ENCODE data around the gene HOXB5. TPM values are rescaled to one million over a fixed set of nuclear protein-coding genes. Genes with fewer than 3 reads are reported as not detected.
A peak's percentile ranks its signal among the peaks of the same experiment; 100 is the strongest.

Gene HOXB5
- total RNA-seq, 6 donors from 2014 or later, result 0.39 to 5.0 (median 1.5) TPM

DNA sequence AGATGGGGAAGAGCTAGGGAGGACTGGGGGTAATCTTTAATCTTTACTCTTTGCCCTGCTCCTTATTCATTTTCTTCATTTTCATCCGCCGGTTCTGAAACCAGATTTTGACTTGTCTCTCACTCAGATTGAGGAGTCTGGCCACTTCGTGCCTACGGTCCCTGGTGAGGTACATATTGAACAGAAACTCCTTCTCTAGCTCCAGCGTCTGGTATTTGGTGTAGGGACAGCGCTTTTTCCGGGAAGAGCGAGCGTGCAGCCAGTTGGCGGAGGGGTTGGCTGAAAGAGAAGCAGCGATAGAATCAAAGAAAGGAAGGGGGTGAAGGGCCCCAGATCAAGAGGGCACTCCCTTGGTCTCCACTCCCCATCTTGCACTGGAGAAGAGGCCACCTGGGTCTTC, 29.3 kb upstream of the HOXB5 start:
- Histone ChIP-seq H3K4me3 (no peak overlapping the region), H3K9me3 (no peaks in the 10 kb centered on the region), H3K4me1 (peaks cover 24 to 37% (median 27%) of the 10 kb centered on the region in 4 donors), H3K36me3 (no peaks in the 10 kb centered on the region), H3K27me3 (peaks cover 6 to 90% (median 59%) of the 10 kb centered on the region in 4 donors), H3K27ac (no peak overlapping the region)
- ATAC-seq (ENCODE audit: low FRiP score in 2 of 2) (no peak), DNase-seq (no peak)
- WGBS, 2 donors, result 39 to 49% methylated on average over 11 of the region's 11 CpGs
- TF ChIP-seq EP300 (IDR thresholded peaks at IDR 0.05), result no peak
- TF ChIP-seq POLR2A (IDR thresholded peaks at IDR 0.05), result no peak
- TF ChIP-seq, protein P1, sequence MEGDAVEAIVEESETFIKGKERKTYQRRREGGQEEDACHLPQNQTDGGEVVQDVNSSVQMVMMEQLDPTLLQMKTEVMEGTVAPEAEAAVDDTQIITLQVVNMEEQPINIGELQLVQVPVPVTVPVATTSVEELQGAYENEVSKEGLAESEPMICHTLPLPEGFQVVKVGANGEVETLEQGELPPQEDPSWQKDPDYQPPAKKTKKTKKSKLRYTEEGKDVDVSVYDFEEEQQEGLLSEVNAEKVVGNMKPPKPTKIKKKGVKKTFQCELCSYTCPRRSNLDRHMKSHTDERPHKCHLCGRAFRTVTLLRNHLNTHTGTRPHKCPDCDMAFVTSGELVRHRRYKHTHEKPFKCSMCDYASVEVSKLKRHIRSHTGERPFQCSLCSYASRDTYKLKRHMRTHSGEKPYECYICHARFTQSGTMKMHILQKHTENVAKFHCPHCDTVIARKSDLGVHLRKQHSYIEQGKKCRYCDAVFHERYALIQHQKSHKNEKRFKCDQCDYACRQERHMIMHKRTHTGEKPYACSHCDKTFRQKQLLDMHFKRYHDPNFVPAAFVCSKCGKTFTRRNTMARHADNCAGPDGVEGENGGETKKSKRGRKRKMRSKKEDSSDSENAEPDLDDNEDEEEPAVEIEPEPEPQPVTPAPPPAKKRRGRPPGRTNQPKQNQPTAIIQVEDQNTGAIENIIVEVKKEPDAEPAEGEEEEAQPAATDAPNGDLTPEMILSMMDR (IDR thresholded peaks at IDR 0.05), result no peak
- TF ChIP-seq POLR2AphosphoS5 (IDR thresholded peaks at IDR 0.05), result no peak

DNA sequence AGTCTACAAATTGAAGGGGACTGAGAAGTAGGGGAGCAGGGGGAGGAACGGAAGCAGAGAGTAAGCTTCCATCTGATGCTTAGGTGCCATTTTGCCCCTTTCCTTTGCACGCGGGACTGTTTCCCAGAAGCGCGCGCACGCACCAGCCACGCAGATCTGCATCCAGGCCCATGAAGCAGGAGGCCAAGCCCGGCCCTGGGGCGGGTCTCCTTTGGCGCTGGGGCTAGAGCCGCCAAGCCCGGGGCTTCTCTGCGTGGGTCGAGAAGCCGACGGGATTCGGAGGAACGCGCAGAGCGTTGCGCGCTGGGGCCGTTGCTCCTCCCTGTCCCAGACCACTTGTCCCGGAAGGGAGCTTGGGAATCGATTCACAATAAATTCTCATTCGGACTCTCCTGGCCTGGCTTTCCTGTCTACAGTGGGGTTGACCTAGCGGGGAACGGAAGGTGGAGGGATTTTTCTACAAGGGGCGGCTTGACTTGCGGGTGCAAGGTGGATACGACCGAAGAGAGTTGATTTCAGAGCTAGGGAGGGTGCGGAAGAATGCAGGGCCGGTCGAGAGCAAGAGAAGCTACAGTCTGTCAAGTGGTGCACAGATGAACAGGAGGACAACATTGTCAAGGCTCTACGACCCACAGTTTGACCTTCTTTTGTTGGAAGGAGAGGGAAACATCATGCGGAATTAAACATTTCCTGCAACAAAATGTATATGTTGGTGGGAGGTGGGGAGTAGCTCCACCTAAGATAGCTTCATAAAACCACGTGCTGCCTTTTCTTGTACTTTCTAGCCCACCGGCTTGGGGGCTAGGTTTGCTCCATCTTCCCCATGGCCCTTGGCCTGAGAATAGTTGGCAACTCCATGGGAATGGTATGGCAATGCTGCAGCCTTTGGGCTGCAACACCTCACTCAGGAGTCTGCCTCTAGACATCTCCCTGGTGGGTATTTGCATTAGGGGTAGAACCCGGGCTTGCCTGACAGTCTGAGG, 28.1 kb upstream of the HOXB5 start:
- WGBS, 2 donors, result 40 to 42% methylated on average over 38 to 40 of the region's 41 CpGs
- H3K4me3 ChIP-seq, result no peak overlapping the region
- TF ChIP-seq, protein P1 (IDR thresholded peaks at IDR 0.05), result no peak
- TF ChIP-seq POLR2A (IDR thresholded peaks at IDR 0.05) (no peak), POLR2AphosphoS5 (IDR thresholded peaks at IDR 0.05) (no peak), EP300 (IDR thresholded peaks at IDR 0.05) (no peak)
- no peaks in the 10 kb centered on the region for H3K36me3 ChIP-seq
- peaks cover 6 to 90% (median 54%) of the 10 kb centered on the region in 4 donors for H3K27me3 ChIP-seq
- H3K4me1 ChIP-seq, result peaks cover 21 to 36% (median 24%) of the 10 kb centered on the region in 4 donors
- ATAC-seq (ENCODE audit: low FRiP score in 2 of 2) (no peak), DNase-seq (peak in 1 of 2 donors; percentile 70)
- H3K9me3 ChIP-seq, result no peaks in the 10 kb centered on the region
- H3K27ac ChIP-seq, result no peak overlapping the region

DNA sequence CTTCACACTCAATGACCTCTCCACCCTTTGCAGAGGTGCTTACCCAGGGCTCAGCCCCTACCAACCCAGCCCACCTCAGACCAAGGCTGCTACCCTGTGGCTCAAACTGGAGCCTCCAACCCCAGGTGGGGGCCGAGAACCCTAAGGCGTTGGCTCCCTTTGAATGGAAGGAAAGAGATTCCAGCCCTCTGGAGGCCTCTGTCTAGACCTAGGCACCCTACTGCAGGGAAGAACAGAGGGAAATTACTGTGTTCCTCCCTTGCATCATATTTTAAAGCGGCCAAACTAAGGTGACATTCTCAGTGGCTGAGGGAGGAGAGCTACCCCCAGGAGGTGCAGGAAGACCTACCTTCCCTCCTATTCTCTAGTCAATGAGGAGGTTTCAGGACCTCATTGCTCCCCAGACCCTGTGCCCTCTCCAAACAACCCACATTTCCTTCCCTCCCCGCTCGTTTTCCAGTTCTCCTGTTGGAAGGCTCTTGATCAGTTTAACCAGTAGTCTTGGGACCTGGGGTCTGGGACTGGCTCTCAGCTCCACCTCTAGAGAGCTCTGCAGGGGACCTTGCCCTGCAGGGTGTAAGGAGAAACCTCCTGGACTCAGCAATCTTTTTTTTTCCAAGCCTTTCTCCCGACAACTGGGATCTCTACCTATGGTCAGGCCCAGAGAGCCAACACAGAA, 27.0 kb upstream of the HOXB5 start:
- ATAC-seq (ENCODE audit: low FRiP score in 2 of 2) (no peak), DNase-seq (no peak)
- TF ChIP-seq, protein P1 (IDR thresholded peaks at IDR 0.05), result no peak
- TF ChIP-seq POLR2AphosphoS5 (IDR thresholded peaks at IDR 0.05) (no peak), POLR2A (IDR thresholded peaks at IDR 0.05) (no peak), EP300 (IDR thresholded peaks at IDR 0.05) (no peak)
- no peak overlapping the region for H3K4me3 ChIP-seq
- no peak overlapping the region for H3K27ac ChIP-seq
- no peaks in the 10 kb centered on the region for H3K36me3 ChIP-seq
- 47 to 57% methylated on average over 6 of the region's 6 CpGs for WGBS, 2 donors
- H3K27me3 ChIP-seq, result peaks cover 3 to 90% (median 50%) of the 10 kb centered on the region in 4 donors
- H3K9me3 ChIP-seq, result no peaks in the 10 kb centered on the region
- H3K4me1 ChIP-seq, result peaks cover 10 to 25% (median 13%) of the 10 kb centered on the region in 4 donors

DNA sequence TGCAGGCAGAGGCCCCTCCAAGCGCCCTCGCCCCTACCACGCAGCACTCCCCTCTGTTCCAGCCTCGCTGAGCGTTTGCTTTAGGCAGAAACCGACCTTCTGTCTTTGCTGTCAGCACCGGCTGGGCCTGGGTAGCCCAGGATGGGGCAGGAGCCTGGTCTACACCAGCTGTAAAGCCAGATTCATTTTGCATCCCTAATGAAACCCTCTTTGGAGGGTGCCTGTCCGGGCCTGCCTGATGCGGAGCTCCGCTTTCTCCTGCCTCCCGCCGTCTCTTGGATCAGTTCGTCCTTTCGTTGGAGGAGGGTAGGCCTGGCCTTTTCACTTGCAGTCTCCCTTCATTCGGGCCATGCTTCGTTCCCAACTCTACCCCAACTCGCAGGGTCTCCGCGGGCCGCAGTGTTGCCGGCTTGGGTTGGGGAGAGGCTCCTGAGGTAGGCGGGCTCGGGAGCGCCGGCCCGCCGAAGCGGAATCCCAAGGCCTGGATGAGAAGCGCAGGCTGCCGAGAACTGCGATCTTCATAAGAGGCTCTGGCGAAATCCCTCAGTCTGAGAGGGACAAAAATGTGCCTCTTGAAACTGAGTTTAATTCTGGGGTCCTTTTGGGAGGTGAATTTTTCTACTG, 26.4 kb upstream of the HOXB5 start:
- Histone ChIP-seq H3K9me3 (no peaks in the 10 kb centered on the region), H3K4me3 (no peak overlapping the region), H3K27me3 (peaks cover 3 to 90% (median 46%) of the 10 kb centered on the region in 4 donors), H3K27ac (no peak overlapping the region), H3K36me3 (no peaks in the 10 kb centered on the region), H3K4me1 (peaks cover 4 to 19% (median 6%) of the 10 kb centered on the region in 4 donors)
- no peak for TF ChIP-seq EP300 (IDR thresholded peaks at IDR 0.05)
- TF ChIP-seq, protein P1 (IDR thresholded peaks at IDR 0.05), result no peak
- no peak for TF ChIP-seq POLR2AphosphoS5 (IDR thresholded peaks at IDR 0.05)
- ATAC-seq (ENCODE audit: low FRiP score in 2 of 2) (no peak), DNase-seq (peak in 1 of 2 donors; percentile 74)
- WGBS, 2 donors, result 49 to 55% methylated on average over 29 to 32 of the region's 32 CpGs

Measured in upper lobe of left lung (tissue), 6 donors.